ENCODE measurements around the gene RNASE12.
"Not testable (repeated sequence)": the region's sequence is repeated elsewhere in the genome, so short reads cannot be mapped to it uniquely, and the experiment has no call there.

Gene RNASE12

GRCh38 chr14:20620798-20621478 lies 29.8 kb upstream of the RNASE12 start:
- no peak overlapping the region for H3K4me3 Mint-ChIP-seq
- peaks cover 5% of the 10 kb centered on the region for H3K36me3 Mint-ChIP-seq (ENCODE audit: low read depth)
- peaks cover 44% of the 10 kb centered on the region for H3K4me1 Mint-ChIP-seq (ENCODE audit: low read depth)
- H3K27ac Mint-ChIP-seq: no peak overlapping the region
- peaks cover 31% of the 10 kb centered on the region for H3K27me3 Mint-ChIP-seq
- H3K9me3 Mint-ChIP-seq: no peaks in the 10 kb centered on the region

- Mint-ChIP-seq H3K4me1 (ENCODE audit: low read depth) (peaks cover 32% of the 10 kb centered on the region), H3K27me3 (peaks cover 19% of the 10 kb centered on the region)
- not testable (repeated sequence) for H3K9me3 Mint-ChIP-seq; H3K36me3 Mint-ChIP-seq (ENCODE audit: low read depth); H3K4me3 Mint-ChIP-seq; H3K27ac Mint-ChIP-seq
Observed at GRCh38 chr14:20619688-20620087, 28.5 kb upstream of the RNASE12 start.

GRCh38 chr14:20618271-20618749 lies 27.1 kb upstream of the RNASE12 start:
- peaks cover 19% of the 10 kb centered on the region for H3K4me1 Mint-ChIP-seq (ENCODE audit: low read depth)
- no peaks in the 10 kb centered on the region for H3K36me3 Mint-ChIP-seq (ENCODE audit: low read depth)
- H3K4me3 Mint-ChIP-seq: no peak overlapping the region
- no peak overlapping the region for H3K27ac Mint-ChIP-seq
- H3K27me3 Mint-ChIP-seq: peaks cover 14% of the 10 kb centered on the region
- no peaks in the 10 kb centered on the region for H3K9me3 Mint-ChIP-seq

DNA sequence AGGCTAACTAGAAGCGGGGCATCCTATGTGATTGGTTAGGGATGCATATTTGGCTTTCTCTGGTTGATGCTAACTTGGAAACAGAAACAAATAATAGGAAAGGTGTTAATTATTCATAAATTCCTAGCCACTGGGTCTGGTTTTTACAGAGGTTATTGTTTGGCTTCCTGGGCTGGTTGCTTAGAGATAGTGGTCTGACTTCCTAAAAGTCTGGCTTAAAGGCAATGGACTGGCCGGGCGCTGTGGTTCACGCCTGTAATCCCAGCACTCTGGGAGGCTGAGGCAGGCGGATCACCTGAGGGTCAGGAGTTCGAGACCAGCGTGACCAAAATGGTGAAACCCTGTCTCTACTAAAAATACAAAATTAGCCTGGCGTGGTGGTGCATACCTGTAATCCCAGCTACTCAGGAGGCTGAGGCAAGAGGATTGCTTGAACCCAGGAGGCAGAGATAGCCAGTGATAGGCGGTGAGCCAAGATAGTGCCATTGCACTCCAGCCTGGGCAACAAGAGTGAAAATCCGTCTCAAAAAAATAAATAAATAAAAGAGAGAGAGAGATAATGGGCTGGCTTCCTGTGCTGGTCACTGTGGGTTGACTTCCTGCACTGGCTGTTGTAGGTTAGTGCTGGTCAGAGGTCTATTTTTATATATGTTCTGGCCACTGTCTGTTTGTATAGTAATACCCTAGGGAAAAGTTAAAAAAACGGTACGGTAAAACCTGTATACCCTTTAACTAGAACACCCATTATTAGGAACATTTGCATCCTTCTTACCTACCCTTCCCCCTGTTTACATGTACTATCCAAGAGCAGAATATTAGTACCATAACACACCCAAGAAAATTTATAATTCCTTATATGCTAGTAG lies 26.2 kb upstream of the RNASE12 start:
- Mint-ChIP-seq H3K27me3 (peaks cover 14% of the 10 kb centered on the region), H3K27ac (no peak overlapping the region), H3K36me3 (ENCODE audit: low read depth) (no peaks in the 10 kb centered on the region), H3K9me3 (no peaks in the 10 kb centered on the region), H3K4me3 (no peak overlapping the region), H3K4me1 (ENCODE audit: low read depth) (peaks cover 10% of the 10 kb centered on the region)

- H3K27me3 Mint-ChIP-seq: peaks cover 14% of the 10 kb centered on the region
- no peaks in the 10 kb centered on the region for H3K9me3 Mint-ChIP-seq
- H3K4me1 Mint-ChIP-seq (ENCODE audit: low read depth): peaks cover 8% of the 10 kb centered on the region
- H3K36me3 Mint-ChIP-seq (ENCODE audit: low read depth): no peaks in the 10 kb centered on the region
- no peak overlapping the region for H3K27ac Mint-ChIP-seq
- no peak overlapping the region for H3K4me3 Mint-ChIP-seq
Observed at GRCh38 chr14:20615996-20616395, 24.8 kb upstream of the RNASE12 start.

GRCh38 chr14:20614038-20614840 lies 23.1 kb upstream of the RNASE12 start:
- Mint-ChIP-seq H3K9me3 (no peaks in the 10 kb centered on the region), H3K4me3 (no peak overlapping the region), H3K27me3 (peaks cover 13% of the 10 kb centered on the region), H3K36me3 (ENCODE audit: low read depth) (no peaks in the 10 kb centered on the region), H3K27ac (peak overlapping the region; percentile 15), H3K4me1 (ENCODE audit: low read depth) (peaks cover 8% of the 10 kb centered on the region)

DNA sequence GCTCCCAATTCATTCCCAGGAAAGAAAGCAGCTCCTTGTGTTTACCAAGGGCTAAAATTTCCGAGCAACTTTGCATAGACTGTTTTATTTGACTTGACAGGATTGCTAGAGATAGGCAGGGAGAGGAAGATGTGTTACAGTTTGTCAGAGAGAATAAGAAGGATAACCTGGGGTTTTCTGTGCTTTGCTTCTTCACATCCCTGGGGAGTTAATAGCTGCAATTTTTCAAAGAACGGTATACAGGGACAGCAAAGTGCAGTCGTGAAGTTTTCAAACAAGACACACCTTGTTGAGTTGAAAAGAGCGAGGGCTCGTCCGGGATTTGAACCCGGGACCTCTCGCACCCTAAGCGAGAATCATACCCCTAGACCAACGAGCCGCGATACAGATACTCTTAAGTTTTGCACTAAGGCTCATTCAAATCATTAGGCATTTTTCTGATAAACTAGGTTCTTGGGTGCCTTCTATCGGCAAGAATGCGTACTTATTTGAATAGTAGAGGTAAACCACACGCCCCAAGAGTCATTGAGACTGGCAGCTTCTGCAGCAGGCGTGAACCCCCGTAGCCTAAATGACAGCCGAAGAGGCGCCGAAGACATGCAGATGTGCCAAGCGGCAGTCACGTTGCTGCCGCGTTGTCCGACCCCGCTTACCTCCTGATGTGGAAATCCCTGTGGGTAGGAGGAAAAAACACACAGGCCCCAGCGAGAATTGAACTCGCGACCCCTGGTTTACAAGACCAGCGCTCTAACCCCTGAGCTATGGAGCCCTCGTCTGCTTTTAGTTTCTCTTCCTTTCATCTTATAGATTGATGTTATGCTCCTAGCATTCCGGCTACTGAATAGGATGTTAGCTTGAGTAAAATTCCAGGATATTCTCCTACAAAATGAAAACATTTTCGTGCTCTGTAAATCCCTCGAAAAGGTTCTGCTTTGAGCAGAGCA lies 22.2 kb upstream of the RNASE12 start:
- H3K27me3 Mint-ChIP-seq: peaks cover 5% of the 10 kb centered on the region
- H3K27ac Mint-ChIP-seq: no peak overlapping the region
- no peak overlapping the region for H3K4me3 Mint-ChIP-seq
- H3K36me3 Mint-ChIP-seq (ENCODE audit: low read depth): no peaks in the 10 kb centered on the region
- H3K9me3 Mint-ChIP-seq: no peaks in the 10 kb centered on the region
- H3K4me1 Mint-ChIP-seq (ENCODE audit: low read depth): peaks cover 8% of the 10 kb centered on the region

DNA sequence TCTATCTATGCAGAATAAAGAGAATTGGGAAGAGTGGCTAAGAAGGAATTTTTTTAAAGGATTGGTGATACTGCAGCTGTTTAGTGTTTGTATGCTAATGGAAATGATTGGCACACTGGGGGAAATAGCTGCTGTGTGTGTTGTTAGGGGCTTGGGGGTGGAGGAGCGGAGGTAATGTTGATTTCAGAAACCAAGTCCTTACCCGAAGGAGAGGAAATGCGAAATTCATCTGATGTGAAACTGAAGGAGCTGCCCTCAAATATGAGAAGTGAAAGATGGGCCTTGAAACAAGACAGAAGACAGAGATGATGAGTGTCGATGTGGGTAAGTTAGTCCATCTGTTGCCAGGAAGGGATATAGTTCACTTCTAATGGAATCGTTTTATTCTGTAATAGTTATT lies 21.2 kb upstream of the RNASE12 start:
- no peaks in the 10 kb centered on the region for H3K27me3 Mint-ChIP-seq
- no peak overlapping the region for H3K4me3 Mint-ChIP-seq
- H3K4me1 Mint-ChIP-seq (ENCODE audit: low read depth): no peaks in the 10 kb centered on the region
- no peaks in the 10 kb centered on the region for H3K9me3 Mint-ChIP-seq
- no peak overlapping the region for H3K27ac Mint-ChIP-seq
- H3K36me3 Mint-ChIP-seq (ENCODE audit: low read depth): no peaks in the 10 kb centered on the region

- no peaks in the 10 kb centered on the region for H3K27me3 Mint-ChIP-seq
- H3K36me3 Mint-ChIP-seq (ENCODE audit: low read depth): no peaks in the 10 kb centered on the region
- H3K4me3 Mint-ChIP-seq: no peak overlapping the region
- no peak overlapping the region for H3K27ac Mint-ChIP-seq
- no peaks in the 10 kb centered on the region for H3K9me3 Mint-ChIP-seq
- H3K4me1 Mint-ChIP-seq (ENCODE audit: low read depth): no peaks in the 10 kb centered on the region
Observed at GRCh38 chr14:20611277-20611676, 20.1 kb upstream of the RNASE12 start.

DNA sequence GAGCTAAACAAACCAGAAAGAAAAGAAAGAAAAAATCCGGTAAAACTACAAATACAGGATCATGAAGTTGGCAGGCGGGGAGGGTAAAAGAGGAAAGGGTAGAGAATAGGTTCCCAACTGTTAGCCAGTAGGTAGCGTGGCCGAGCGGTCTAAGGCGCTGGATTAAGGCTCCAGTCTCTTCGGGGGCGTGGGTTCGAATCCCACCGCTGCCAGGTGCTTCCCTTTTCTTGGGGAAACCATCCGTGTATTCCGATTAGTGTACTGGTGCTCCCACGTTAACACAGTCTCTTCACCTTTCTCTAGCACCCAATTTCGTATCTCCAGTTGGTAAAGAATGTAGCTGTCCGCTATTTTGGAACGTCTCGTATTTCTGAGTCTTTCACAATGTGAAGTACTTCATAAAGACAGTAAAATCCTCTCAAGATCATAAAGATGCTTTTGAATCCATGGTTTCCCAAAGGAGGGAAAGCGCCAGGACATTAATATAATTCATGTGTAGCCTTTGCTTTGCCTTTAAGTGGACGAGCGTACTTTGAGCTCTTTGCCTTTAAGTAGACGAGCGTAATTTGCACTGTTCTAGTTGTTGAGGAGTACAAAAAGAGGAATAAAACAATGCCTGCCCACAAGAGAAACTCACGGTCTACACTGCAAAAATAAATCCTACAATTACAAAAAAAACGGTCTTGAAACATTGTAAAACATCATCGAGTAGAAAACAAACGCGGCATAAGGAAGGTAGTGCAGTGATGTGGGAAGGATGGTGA lies 19.0 kb upstream of the RNASE12 start:
- no peaks in the 10 kb centered on the region for H3K4me1 Mint-ChIP-seq (ENCODE audit: low read depth)
- H3K36me3 Mint-ChIP-seq (ENCODE audit: low read depth): no peaks in the 10 kb centered on the region
- H3K27me3 Mint-ChIP-seq: no peaks in the 10 kb centered on the region
- H3K9me3 Mint-ChIP-seq: no peaks in the 10 kb centered on the region
- no peak overlapping the region for H3K4me3 Mint-ChIP-seq
- H3K27ac Mint-ChIP-seq: no peak overlapping the region

DNA sequence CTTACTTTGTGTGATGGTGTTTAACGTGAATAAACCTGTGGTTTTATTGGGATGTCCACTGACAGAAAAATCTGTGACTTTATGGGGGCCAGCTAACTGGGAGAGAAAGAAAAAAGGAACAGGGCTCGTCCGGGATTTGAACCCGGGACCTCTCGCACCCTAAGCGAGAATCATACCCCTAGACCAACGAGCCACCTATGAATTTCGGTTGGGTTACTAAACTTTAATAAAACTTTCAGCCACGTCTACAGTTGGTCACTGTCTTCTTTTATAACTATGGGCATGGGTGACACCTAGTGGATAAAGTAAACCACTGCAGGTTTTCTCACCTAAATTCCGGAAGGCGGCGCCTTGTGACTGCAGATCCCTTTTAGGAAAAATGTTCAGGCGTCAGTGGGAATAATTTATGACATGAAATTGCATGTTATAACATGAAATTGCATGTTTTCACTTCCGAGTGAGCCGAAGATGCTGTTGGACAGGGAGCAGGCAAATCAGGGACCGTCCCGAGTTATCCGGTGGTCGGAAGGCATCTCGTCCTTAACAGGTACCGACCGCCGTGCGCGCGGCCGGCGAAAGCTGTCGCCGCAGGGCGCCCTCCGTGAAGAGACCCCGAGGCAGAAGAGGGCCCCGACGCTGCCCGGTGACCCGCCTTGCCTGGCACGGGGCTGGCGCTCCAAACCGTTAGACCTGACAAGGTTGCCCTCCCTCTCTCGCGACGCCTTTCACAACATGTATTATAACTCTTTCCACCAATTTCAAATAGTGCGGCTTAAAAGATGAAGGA lies 18.2 kb upstream of the RNASE12 start:
- H3K4me1 Mint-ChIP-seq (ENCODE audit: low read depth): no peaks in the 10 kb centered on the region
- H3K27ac Mint-ChIP-seq: no peak overlapping the region
- no peak overlapping the region for H3K4me3 Mint-ChIP-seq
- H3K9me3 Mint-ChIP-seq: no peaks in the 10 kb centered on the region
- H3K27me3 Mint-ChIP-seq: no peaks in the 10 kb centered on the region
- H3K36me3 Mint-ChIP-seq (ENCODE audit: low read depth): no peaks in the 10 kb centered on the region

GRCh38 chr14:20608383-20609110 lies 17.4 kb upstream of the RNASE12 start:
- H3K36me3 Mint-ChIP-seq (ENCODE audit: low read depth): no peaks in the 10 kb centered on the region
- H3K9me3 Mint-ChIP-seq: no peaks in the 10 kb centered on the region
- H3K4me3 Mint-ChIP-seq: no peak overlapping the region
- no peak overlapping the region for H3K27ac Mint-ChIP-seq
- no peaks in the 10 kb centered on the region for H3K27me3 Mint-ChIP-seq
- no peaks in the 10 kb centered on the region for H3K4me1 Mint-ChIP-seq (ENCODE audit: low read depth)

All from stimulated activated naive CD8-positive, alpha-beta T cell treated with anti-CD3 and anti-CD28 coated beads, Interleukin-15, Interleukin-2, amounts not matched to agents 100 ng/mL and 50 ng/mL, for 24 hours (primary cell).